GM19372 (cell line): ENCODE measurements around the gene MEIS2.

ENCODE experiments used
- ATAC-seq: cut with Tn5 transposase; IDR thresholded peaks from one replicate; pipeline ENCODE4 v1.9.1; 2021; ENCODE audit warnings: mild to moderate bottlenecking, low read depth, moderate library complexity; ENCODE audit not compliant: unreplicated experiment

MEIS2 gene

GRCh38 chr15:37100109-37100965 is at the start of gene MEIS2:
Gene MEIS2 (minus strand): TSS chr15:37100549. CDS start chr15:37099466, 1,083 bp downstream.
- ATAC-seq = peak; percentile 31

GRCh38 chr15:37149146-37149545 is 48.8 kb upstream of the MEIS2 start:
- ATAC-seq = no peak

DNA sequence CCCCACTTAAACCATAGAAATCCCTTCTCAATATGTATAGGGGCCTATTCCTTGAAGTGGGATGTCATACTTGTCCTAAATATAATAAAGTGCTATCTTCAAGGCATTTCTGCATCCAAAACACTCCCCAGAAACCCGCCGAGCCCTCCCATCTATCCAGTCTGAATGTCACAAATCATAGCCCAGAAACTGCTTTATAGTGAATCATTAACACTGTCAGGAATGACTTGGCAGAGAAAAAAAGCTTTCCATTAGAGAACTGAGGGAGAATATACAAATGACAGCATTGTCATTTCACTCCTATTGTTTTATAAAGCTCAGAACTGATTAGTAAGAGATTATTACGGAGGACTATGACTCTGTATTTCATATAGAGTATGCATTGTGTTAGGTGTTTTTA is 48.4 kb upstream of the MEIS2 start:
- ATAC-seq = no peak

GRCh38 chr15:37143351-37143750 is 43.0 kb upstream of the MEIS2 start:
- no peak for ATAC-seq

GRCh38 chr15:37142371-37142770 is 42.0 kb upstream of the MEIS2 start:
- no peak for ATAC-seq

DNA sequence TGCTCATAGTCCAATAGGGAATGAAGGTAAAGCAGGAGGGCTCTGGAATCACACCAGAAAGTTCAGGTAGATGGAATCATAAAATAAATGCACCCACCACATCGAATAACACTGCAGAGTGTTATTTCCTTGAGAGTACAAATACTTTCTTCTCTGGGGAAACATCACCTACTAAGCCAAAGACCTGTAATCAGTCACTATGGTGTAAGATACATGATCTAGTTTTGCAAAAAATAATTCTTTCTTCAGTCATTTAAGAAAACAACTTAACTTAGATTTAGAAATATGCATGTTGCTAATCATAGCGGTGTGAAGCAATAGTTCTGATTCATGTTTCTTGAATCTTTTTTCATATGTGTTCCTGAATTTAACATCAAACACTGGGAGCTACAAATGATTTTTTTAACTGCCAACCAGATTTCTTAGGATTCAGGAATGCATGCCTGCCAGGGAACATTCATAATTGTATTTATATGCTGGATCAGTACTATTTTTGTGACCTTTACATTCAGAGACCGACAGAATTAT is 40.2 kb upstream of the MEIS2 start:
- ATAC-seq = no peak

- no peak for ATAC-seq
Observed at GRCh38 chr15:37138591-37139215, 38.4 kb upstream of the MEIS2 start.

- no peak for ATAC-seq
Observed at GRCh38 chr15:37137221-37137620, 36.9 kb upstream of the MEIS2 start.

- no peak for ATAC-seq
Observed at GRCh38 chr15:37136666-37137065, 36.3 kb upstream of the MEIS2 start.

DNA sequence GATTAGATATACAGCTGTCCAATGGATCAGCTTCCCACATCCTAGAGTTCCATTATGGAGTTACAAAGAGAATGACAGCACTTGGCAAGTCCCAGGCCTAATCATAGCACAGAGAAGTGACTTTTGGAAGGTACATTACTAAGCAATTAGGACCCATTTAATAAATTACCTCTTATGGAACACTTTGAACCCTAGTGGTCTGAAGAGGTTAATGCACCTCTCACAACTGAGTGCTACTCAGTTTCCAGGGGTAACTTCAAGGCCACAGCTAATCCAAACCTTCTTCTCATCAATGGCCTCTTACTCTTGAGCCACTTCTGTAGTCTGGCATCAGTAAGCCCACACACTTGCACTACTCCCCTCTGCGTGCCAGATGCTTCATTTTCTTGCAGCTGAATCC is 34.9 kb upstream of the MEIS2 start:
- peak; percentile 77 for ATAC-seq

- no peak for ATAC-seq
Observed at GRCh38 chr15:37134699-37135131, 34.4 kb upstream of the MEIS2 start.

DNA sequence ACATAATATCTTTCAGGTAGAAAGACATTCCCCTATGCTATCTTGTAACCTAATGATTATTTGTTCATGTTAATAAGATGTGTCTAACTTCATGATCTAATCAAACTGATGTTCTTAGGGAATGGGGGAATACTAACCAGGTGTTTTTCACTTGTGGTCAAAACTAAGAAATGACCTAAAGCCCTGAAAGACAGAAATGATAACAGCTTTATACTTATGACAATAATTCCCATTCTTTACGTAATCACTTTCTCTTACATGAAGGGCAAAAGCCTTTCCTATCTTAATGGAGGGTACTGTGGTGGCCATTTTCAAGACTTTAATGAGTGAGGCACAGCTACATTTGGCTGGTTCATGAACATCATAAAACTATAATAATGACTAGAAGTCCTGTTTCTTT is 33.9 kb upstream of the MEIS2 start:
- ATAC-seq = no peak

DNA sequence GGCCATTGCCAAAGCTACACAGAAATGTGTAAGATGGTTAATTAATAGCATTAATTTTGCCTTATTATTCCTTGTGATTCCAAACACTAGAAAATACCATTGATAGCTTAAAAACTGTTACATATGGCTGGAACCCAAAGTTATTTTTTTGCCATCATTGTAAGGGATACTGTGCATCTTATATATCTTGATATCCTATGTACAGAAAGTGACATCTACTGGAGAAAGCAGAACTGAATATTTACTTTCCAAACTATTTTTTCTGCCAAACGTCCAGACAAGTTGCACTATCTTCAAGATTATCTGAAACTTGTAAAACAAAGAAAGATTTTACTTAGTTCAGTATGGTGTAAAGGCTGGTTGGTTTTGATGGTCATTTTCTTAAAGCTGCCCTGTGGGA is 33.3 kb upstream of the MEIS2 start:
- no peak for ATAC-seq

GRCh38 chr15:37132826-37133417 is 32.6 kb upstream of the MEIS2 start:
- no peak for ATAC-seq

GRCh38 chr15:37131621-37132020 is 31.3 kb upstream of the MEIS2 start:
- ATAC-seq = no peak

DNA sequence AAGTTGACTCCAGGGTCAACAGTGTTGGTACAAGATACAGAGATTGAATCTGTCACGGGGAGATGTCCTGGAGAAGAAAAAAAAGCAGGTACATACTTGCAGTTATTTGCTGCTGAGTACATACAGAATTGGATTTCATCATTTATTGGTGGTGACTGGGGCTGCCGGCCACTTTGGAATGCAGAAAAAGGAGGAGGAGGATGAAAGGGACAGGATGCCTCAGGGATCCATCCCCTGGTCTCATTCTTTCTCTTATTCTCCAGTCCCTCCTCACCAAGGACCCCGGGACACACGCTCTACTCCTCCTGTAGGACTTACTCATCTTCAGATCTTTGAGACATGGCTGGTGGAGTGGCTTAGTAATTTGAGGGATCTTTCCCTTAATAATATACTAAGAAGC is 30.0 kb upstream of the MEIS2 start:
- no peak for ATAC-seq

GRCh38 chr15:37125143-37125542 is 24.8 kb upstream of the MEIS2 start:
- ATAC-seq = no peak

GRCh38 chr15:37124331-37124730 is 24.0 kb upstream of the MEIS2 start:
- no peak for ATAC-seq

DNA sequence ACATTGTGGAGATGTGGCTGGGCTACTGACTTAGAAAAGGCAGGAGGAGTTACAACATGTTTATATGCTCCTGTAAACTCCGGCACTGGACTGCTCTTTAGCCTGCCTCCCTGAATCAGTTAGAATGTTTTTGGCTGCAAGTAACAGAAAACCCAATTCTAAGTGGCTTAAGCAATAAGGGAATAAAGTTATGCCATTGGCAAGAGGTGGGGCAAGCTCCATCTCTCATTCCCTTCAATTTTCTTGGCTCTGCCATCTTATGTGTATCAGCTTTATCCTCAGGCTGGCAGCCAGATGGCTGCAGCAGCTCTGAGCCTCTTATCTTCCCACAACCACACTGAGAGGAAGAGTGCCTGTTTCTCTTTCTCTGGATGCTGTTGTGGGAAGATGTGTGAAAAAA is 22.4 kb upstream of the MEIS2 start:
- no peak for ATAC-seq

GRCh38 chr15:37121492-37121891 is 21.1 kb upstream of the MEIS2 start:
- no peak for ATAC-seq

GRCh38 chr15:37117030-37117429 is 16.7 kb upstream of the MEIS2 start:
- ATAC-seq = no peak
